HG03520 (cell line): ENCODE data around the gene KCNN3.

Experiments used
- ATAC-seq: cut with Tn5 transposase; IDR thresholded peaks from one replicate; pipeline ENCODE4 v1.9.1; 2021; ENCODE audit warnings: mild to moderate bottlenecking, moderate library complexity; ENCODE audit not compliant: unreplicated experiment

KCNN3 gene

DNA sequence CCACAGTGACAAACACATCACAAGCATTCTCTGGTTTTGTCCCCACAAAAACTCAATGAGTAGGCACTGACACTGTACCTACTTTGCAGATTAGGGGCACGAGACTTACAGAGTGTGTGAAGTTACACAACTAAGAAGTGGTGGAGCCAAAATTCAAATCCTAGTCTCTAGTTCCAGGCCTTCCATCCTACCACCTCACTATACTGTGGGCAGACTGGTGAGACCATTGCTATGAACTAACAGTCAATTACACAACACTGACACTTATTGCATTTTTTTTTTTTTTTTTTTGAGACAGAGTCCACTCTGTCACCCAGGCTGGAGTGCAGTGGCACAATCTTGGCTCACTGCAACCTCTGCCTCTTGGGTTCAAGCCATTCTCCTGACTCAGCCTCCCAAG is 71.4 kb downstream of the KCNN3 start:
- ATAC-seq = no peak

DNA sequence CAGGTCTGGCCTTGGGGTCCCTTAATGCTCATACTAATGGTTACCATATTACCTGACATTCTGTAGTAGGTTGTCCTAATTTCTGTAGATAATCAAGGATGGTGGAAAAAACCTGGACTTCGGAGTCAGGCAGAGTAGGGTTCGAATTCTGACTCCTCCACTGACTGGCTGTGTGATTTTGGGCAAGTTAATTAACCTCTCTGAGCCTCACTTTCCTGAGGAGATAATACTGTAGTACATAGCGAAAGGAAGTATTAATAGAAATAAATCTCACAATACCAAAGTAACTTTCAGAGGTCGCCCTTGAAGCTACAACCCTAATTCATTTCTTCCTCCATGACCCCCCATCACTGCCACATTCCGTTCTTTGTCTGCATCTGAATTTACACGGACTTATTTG is 72.9 kb downstream of the KCNN3 start:
- ATAC-seq = no peak

DNA sequence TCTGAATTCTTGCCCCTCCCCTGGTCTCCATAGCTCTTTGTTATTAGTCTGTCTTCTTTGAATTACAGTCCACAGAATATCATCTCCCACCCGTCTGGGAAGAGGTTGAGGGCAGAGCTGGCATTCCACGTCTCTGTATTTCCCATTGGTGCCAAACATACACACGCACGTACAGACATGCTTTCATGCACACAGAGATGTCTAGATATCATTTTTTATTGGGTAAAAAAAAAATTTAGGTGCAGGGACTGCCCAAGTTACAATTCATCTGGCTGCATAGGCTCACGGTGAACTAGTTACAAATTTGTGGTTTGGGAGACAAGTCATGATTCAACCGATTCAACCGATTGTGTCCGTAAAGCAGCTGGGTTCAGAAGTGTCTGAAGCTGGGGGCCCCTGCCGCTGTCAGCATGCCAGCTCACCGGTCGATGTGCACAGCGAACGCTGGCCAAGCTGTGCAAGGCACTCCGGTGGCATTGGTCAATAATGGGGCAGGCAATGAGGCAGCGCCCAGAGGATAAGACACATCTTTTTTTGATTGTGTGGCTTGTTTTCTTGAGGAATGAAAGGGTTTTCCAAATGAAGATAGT is 73.7 kb downstream of the KCNN3 start:
- ATAC-seq = no peak

DNA sequence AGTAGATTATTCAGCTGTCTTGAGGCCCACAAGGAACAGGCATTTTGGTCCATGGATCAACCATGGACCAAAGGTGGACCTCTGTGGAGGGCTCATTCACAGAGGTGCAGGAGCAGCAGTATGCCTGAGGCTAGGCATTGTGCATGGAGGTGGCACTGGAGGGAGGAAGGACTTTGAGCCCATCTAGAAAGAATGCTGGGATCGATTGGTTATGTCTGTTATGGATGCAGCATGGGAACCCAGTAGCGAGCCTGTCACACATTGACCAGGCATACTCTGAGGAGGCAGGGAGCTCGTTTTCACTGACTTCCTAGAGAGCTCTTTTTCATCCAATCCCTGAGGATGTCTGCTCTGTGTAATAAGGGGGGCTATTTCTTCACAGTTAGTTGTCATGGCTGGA is 75.5 kb downstream of the KCNN3 start:
- no peak for ATAC-seq

DNA sequence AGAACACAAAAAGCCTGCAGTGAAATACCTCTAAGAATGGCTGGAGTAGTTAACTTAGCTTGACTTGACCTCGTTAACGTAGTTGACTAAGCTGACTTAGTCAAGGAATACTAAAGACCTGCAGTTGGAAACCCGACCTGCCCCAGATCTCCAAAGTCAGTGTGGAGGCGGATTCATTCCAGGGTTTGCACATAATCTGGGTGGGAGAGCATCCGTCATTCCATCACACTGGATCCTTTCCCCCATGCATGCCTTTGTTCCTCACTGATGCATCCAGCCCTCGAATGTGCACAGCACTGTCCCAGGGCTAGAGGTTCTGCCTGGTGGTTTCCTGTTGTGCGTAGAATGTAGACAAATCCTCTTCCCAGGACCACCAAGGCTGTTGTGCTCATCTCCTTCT is 76.4 kb downstream of the KCNN3 start:
- no peak for ATAC-seq

DNA sequence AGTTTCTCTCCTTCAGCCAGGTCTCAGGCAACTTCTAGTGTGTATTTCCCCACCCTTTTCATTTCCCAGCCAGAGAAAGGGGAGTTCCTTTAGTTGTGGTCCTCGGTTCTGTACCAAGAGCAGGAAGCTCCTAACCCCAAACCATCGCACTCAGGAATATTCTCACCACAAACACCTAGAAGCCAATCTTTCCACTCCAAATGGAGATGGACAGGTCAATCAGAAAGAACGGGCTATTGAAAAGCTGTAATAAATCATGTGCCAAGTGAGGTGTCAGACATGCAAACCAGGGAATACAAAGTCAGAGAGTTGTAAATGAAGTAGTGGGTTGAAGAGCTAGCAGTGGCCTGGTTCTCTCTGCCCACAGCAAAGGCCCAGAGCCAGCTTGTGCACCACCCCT is 77.2 kb downstream of the KCNN3 start:
- ATAC-seq = no peak

DNA sequence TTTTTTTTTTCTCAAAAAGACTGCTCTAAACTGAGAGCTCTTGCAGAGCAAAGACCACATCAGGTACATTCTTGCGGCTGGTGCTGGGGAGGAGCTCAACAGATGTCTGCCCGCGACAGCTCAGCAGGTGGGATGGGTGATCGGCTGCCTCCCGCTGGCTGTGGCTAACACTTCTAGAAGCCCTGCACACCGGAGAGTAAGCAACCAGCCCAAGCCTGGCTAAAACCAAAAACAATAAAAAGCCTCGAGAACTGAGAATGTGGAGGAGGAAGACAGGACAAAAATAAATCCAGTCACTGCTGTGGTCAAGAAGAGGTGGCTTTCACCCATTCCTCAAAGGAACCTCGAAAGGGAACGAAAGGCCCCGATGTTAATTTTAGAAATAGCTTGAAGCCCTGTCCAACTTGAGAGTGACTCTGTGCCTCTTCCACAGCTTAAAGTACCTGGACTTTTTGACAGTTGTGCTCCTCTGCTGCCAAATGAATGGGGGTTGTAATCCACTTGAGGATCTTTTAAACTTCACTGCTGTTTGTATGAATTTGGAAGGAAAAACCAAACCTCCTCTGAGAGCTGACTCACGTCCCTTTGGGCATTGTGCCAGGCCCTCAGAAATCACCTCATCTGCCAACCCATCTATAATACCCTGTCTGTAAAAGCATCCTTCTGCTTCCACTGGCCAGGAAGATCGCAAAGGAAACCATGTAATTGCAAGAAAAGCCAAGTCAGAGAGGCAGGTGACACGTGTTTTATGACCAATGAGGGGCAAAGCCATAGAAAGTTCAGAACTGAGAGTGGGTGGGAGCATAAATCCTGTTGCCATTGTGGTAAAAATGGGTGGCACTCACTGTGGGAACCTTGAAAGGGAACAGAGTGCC is 78.6 kb downstream of the KCNN3 start:
- ATAC-seq = peak; percentile 72

DNA sequence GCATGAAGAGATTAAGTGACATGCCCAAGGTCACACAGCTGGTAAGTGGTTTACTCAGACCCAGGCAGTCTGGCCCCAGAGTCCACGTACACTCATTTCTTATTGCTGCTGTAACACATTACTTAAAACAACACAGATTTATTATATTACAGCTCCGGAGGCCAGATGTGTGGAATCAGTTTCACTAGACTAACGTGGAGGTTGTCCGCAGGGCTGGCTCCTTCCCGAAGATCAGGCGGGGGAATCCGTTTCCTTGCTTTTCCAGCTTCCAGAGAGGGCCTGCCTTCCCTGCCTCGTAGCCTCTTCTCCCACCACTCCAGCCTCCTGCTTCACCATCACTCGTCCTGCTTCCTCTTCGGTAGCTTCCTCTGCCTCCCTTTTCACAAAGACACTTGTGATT is 81.2 kb downstream of the KCNN3 start:
- ATAC-seq = no peak

DNA sequence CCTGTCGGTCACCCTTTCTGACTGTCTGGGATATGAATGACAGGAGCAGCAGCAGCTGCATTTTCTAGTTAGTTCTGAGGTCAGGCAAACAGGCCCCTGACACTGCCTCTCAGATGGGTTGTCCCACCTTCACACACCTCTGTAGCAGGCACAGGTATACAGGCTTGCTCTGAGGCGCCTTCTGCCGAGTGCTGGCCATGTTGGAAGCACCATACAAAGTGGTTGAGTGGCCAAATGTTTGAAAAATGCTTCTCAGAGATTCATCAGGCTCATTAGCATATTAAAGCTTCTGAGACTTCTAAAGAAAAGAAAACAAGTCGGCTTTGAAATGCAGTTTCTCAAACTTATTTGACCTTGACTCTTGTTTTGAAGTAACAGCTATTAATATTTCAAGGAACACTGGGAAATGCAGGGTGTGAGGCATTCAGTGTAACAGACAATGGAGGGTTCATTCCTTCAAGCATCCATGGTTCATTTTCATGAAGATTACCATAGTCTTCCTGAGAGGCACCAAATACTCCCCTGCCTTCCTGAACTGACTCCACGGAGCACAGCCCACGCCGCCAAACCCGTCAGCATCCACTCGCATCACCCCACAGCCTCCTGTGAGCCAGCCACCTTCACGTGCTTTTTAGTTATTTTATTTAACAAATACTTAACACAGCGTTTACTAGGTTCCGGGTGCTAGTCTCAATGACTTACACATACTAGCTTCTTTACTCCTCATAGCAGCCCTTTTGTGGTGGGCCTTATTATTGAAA is 81.8 kb downstream of the KCNN3 start:
- no peak for ATAC-seq

DNA sequence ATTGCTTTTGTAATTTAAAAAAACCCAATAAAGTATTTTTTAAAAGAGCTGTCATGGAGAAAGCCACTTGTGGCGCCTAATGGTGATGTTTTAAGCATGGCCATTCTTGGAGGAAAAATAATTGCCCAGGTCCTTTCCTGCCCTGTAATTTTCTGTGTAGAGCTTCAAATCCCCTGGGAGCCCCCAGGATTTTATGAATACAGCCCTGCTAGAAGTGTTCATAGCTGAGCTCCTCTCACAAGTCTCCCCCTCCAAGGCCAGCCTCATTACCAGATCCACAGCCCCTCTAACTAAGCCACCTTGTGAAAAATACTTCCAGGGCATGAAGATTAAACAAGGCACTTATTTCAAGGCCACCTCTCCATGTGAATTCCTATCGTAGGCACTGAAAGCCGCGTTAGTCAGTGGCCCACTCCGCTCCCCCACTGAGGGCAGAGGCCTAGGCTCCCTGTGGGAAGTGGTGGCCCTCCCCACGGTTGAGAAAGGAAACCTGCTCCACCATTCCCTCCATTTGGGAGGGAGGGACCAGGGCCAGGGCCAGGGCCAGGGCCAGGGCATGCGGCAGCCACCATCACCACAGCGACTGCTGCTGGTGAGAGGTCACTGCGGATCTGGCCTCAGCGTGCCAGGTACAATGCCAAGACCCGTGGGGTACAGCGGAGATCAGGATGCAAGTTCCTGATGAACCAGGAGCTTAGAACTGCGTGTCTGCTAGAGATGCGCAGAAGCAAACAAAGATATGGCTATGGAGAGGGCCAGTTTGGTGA is 83.1 kb downstream of the KCNN3 start:
- no peak for ATAC-seq

DNA sequence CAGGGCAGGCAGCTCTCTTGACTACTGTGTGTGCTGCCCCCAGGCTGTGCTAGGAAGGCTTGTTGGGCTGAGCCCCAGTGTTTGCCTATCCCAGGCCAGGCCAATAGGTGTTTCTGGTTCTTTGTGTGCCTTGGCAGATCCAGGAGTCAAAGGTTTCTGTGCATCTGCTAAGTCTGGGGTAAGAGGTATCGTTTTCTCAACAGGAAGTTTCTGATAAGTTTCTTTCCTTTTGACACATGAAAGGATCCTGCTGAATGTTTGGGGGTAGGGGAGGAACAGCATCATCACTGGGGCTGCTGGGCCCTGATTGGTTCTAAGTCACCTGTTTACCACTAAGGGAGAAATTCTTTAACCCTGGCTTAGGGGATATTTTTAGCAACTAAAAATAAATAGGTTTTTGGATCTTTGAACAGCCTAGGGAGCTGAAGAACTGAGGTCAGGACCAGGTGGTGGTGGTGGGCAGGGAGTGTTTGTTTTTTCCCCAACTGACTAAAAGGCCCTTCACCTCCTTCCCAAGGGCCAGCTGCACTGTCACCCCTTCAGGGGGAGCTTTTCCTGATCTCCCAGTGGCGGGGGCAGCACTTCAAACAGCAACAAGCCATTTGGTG is 85.1 kb downstream of the KCNN3 start:
- ATAC-seq = peak; percentile 58

DNA sequence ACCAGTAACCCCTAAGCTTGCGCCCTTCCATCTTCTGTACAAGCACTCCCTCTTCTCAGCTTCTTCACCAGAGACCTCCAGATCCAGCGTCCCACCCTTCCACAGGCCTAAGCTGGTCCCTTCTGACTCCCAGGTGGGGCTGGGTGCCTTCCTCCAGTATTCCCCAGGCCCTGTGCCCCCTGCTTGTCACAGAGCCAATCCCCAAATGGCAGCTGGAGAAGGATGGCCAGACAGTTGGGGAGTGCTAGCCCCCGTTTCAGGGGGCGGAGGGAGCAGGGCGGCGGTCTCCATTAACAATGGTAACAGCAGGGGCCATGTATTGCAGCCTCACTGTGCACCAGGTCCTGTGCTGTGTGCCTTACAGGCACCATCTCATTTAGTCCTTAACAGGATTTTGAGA is 85.7 kb downstream of the KCNN3 start:
- ATAC-seq = no peak

DNA sequence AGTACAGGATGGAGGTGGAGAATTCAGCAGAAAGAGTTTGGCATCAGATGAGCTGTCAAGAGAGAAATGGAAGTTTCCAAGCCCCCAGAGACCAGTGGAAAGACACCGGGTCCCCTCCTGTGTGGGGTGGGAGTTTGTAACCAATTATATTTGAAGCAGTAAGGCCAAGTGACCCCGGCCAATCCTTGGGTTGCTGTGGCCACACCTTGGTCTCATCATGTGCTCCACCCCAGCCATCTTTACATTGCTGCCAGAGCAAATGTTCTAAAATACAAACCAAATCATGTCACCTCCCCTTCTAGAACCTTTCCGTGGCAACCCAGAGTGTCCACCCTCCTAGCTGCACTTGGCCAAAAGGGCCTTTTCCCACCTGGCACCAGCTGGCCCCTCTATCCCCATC is 86.1 kb downstream of the KCNN3 start:
- ATAC-seq = no peak

DNA sequence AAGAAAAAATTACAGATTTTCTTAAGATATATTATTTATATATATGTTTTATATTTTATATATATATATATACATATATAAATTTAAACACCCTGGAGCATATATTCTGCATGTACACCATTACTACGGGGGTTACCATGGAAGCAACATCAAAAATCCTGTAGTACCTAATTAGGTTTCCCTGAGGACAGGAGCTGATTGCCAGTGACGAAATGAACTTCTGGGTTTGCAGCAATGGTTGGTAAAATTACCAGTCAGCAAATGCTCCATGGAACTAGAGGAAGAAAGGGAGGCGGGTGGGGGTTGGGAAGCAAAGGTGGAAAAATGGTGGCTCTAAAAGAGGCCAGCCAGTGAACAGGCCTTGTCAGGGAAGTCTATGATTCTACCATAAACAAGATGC is 89.5 kb downstream of the KCNN3 start:
- ATAC-seq = no peak

DNA sequence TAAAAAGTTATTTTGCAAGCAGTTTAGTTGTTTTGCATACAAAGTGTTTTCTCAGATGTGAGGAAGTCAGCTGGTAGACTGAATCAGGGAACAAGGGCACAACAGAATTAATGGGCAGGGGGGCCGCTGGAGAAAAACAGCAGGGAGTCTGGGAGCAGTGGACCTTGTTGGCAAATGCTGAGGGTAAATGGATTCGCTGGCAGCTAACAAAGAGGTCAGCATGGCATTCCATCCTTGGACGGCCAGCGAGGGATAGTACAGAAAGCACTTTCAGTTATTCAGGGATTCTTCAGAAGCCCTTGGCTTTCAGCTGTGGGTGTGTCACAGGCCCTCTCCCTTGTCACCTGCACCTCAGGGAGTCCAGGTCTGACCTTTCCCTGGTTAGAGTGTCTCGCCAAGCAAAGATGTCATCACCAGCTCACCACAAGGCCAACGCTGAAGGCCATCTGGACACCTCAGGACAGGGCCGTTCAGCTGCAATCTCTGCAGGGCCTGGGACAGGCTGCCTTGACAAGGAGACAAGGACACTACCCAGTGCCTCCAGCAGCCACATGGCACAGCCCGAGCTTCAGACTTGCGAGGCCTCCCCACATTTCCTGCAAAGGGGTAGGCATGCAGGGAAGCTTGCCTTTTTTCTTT is 90.4 kb downstream of the KCNN3 start:
- no peak for ATAC-seq

DNA sequence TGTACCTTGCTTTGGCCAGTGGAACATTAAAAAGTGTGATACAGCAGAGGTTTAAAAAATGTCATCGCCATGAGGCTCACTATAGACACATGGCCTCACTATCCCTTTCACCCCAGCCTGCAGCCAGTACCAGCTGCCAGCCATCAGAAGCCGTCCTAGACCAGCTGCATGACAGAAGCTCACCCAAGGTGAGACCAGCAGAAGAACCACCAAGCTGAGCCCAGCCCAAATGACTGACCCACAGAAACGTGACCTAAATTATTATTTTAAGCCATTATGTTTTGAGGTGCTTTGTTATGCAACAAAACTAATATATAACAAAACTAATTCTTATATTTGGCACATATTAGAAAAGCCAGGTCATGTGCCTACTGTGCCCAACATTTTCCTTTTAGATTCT is 91.1 kb downstream of the KCNN3 start:
- ATAC-seq = no peak

DNA sequence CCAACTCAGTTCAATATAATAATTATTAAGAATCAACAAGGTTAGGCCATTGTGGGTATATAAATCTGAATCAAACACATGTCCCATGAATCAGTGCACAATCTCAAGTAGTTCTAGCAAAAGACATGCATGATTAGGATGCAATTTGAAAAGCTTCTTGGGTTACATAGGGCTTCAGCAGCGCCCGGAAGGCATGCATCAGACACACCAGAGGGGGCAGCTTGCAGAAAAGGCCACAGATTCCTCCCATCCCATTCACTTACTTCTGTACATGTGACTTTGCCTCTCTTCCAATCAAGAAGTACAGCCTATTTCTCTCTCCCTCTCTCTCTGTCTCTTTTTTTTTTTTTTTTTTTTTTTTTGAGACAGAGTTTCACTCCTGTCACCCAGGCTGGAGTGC is 91.8 kb downstream of the KCNN3 start:
- ATAC-seq = no peak

DNA sequence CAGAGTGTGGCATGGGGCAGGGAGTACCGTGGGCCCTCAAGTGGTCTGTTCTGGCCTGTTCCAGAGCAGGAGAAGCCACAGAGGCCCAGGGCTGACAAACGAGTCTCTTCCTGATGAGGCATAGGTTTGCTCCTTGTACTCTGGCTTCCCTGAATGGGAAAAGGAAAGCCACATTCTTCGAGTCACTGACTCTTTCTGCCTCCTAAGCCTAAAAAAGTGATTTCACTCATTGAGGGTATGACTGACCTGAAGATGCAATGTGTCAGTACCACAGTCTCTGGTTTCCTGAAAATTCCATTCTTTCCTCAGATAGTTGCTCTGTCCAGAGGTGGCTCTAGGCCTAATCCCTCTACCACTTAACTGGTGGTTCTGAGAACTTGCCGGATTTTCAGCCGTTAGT is 92.3 kb downstream of the KCNN3 start:
- ATAC-seq = no peak

DNA sequence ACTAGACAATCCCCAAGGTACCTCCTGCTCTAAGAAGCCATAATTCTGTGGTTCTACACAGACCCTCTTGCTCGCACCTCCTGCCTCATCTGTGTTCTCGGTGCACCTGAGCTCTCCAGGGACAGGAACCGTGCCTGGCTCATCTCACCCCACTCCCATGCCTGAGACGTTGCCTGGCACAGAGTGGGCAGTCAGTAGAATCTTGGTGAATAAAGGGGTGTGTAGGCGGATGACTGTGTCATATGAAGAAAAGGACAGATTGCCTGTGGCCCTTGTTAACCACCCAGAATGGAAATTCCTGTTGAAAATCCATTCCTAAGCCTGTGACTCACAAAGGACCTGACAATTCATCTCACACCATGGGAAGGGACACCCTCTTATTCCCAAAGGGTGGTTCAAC is 92.9 kb downstream of the KCNN3 start:
- no peak for ATAC-seq
